Subcutaneous adipose tissue (tissue), 4 donors: ENCODE measurements around the gene MRO. TPM values are rescaled to one million over a fixed set of nuclear protein-coding genes. Genes with fewer than 3 reads are reported as not detected.

Experiments used
- CTCF ChIP-seq: fragments of 450-650 bp; IDR thresholded peaks from one replicate; pipeline ENCODE4 v1.5.1; 2016; ENCODE audit warnings: low read depth, mild to moderate bottlenecking, control low read depth, antibody characterized with exemption, moderate library complexity
- total RNA-seq, 4 donors: library from RNA; depleted of rRNA; stranded (reverse); fragments of >200 nt; gene quantifications; one replicate each; pipeline ENCODE4 v1.1.0, GENCODE V29; 2016

The MRO gene
- total RNA-seq, 4 donors from 2014 or later = 0.49 to 3.2 (median 1.7) TPM

- TF ChIP-seq CTCF = no peak
Measured at GRCh38 chr18:50775726-50776125, 44.1 kb downstream of the MRO start.

- no peak for TF ChIP-seq CTCF
Measured at GRCh38 chr18:50775207-50775606, 44.6 kb downstream of the MRO start.

- no peak for TF ChIP-seq CTCF
Measured at GRCh38 chr18:50769463-50769862, 50.4 kb downstream of the MRO start.

- TF ChIP-seq CTCF = no peak
Measured at GRCh38 chr18:50757358-50757757, 62.5 kb downstream of the MRO start.

GRCh38 chr18:50754297-50754696, 65.5 kb downstream of the MRO start:
- TF ChIP-seq CTCF = no peak

- no peak for TF ChIP-seq CTCF
Measured at GRCh38 chr18:50753311-50753710, 66.5 kb downstream of the MRO start.

GRCh38 chr18:50751947-50752346, 67.9 kb downstream of the MRO start:
- TF ChIP-seq CTCF = no peak
